Retinal pigment epithelial cell (primary cell): ENCODE data around the gene SLC9A9.

Experiments
- DNase-seq: peaks from one replicate; pipeline ENCODE4 v3.0.0-alpha.2; 2010; ENCODE audit warnings: low read depth
- H3K4me3 ChIP-seq: 2 replicates; pipeline ENCODE4 v1.5.1; 2011; ENCODE audit warnings: mild to moderate bottlenecking, low read length, control low read depth, moderate library complexity
- CTCF ChIP-seq: conservative IDR thresholded peaks from 2 replicates; pipeline ENCODE4 v1.5.1; 2011; ENCODE audit warnings: low read depth, low read length, control low read depth, inconsistent platforms

SLC9A9 gene

GRCh38 chr3:143617050-143617449 is 231.2 kb downstream of the SLC9A9 start:
- no peak overlapping the region for H3K4me3 ChIP-seq
- no peak for TF ChIP-seq CTCF
- DNase-seq = no peak

GRCh38 chr3:143613226-143613625 is 235.0 kb downstream of the SLC9A9 start:
- TF ChIP-seq CTCF = no peak
- DNase-seq = no peak

GRCh38 chr3:143612541-143612940 is 235.7 kb downstream of the SLC9A9 start:
- no peak for TF ChIP-seq CTCF
- DNase-seq = no peak
- H3K4me3 ChIP-seq = no peak overlapping the region

More at GRCh38 chr3:143613226-143613625, 235.0 kb downstream of the SLC9A9 start:
- H3K4me3 ChIP-seq = no peak overlapping the region

GRCh38 chr3:143608966-143609365 is 239.3 kb downstream of the SLC9A9 start:
- no peak for TF ChIP-seq CTCF
- no peak overlapping the region for H3K4me3 ChIP-seq
- DNase-seq = no peak

GRCh38 chr3:143605233-143605950 is 242.9 kb downstream of the SLC9A9 start:
- no peak for TF ChIP-seq CTCF
- no peak for DNase-seq
- no peak overlapping the region for H3K4me3 ChIP-seq

- no peak for TF ChIP-seq CTCF
- no peak for DNase-seq
- no peak overlapping the region for H3K4me3 ChIP-seq
Measured at GRCh38 chr3:143604402-143605185, 243.7 kb downstream of the SLC9A9 start.
